ENCODE measurements around the gene TRAM1L1.

Gene TRAM1L1

DNA sequence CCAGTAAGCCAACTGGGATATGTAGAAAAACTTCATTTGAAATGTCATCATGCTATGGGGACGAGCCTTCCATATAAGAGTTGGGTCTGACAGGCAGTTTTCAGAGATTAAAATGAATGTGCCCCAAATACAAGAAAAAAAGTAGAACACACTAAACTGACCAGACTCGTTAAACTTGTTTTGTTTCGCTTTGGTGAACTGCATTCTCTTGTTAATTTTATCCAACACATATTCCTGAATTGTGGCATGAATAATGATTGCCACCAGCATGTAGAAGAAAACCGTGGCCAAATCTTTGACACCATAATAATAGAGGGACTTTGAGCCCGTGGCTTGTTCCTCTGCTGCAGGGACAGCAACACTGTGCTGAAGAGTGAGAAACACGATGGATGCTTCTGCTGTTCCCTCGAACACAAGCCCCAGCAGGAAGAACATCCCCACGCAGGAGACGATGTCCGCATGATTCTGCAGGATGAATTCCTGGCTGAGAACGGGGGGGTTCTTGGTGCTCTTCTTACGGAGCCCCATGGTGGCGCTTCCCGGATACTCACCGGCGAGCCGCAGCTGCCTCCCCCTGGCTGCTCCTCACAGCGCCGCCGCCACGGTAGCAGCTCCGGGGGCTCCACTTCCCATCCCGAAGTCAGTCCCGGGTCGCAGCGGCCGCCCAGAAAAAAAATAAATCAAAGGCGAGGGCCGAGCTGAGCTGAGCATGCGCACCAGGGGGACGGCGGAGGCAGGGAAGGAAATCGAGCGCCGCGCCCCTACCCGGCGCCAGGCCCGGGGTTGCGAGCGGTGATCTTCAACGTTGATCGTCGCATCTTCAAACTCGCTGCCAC lies at the start of gene TRAM1L1:
TSS of gene TRAM1L1 (minus strand) at position 711 of the 836 bp plus-strand sequence. CDS start at position 528, 183 bp downstream.
- Mint-ChIP-seq H3K4me1 (ENCODE audit: low read depth) (peaks cover 3% of the 10 kb centered on the region), H3K27ac (no peak within 1 kb of the TSS), H3K36me3 (ENCODE audit: low read depth) (no peaks in the 10 kb centered on the region), H3K9me3 (no peaks in the 10 kb centered on the region), H3K27me3 (ENCODE audit: low read depth) (peaks cover 12% of the 10 kb centered on the region), H3K4me3 (peak within 1 kb of the TSS; percentile 51)

DNA sequence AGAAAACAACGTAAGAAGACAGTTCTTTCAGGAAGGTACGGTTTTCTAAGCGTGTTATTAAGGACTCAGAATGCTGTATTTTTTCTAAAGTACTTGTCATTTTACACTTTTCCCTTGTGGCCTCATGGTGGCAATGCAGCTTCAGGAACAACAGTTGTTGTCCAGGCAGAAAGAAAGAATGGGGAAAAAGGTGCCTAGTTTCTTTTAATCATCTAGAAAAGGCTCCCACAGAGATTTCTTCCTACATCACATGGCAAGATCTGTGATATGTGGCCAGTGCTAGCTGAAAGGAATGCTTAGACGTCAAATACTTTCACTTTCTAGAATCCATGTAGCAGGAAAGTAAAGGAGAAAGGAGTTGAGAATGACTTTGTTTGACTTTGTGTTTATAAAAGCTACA lies 49.0 kb upstream of the TRAM1L1 start:
- no peaks in the 10 kb centered on the region for H3K27me3 Mint-ChIP-seq (ENCODE audit: low read depth)
- no peaks in the 10 kb centered on the region for H3K9me3 Mint-ChIP-seq
- H3K4me1 Mint-ChIP-seq (ENCODE audit: low read depth) = no peaks in the 10 kb centered on the region
- no peaks in the 10 kb centered on the region for H3K36me3 Mint-ChIP-seq (ENCODE audit: low read depth)
- H3K27ac Mint-ChIP-seq = no peak overlapping the region
- no peak overlapping the region for H3K4me3 Mint-ChIP-seq

DNA sequence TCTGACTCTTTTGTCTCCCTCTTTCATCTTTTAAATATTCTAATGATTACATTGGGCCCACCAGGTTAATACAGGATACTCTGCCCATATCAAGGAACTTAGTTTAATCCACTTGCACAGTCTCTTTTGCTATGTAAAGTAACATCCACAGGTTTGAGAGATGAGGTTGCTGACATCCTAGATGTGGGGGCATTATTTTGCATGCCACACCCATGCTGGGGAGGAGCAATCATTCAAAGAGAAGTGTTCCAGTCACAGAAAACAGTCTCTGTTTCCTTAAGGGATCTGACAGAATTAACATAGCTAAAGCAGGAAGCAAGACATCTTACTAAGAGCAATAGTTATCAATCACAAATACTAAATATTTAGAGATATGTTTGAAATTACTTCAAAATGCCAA lies 11.5 kb upstream of the TRAM1L1 start:
- Mint-ChIP-seq H3K4me1 (ENCODE audit: low read depth) (no peaks in the 10 kb centered on the region), H3K4me3 (no peak overlapping the region), H3K36me3 (ENCODE audit: low read depth) (no peaks in the 10 kb centered on the region), H3K9me3 (no peaks in the 10 kb centered on the region), H3K27me3 (ENCODE audit: low read depth) (no peaks in the 10 kb centered on the region), H3K27ac (no peak overlapping the region)

DNA sequence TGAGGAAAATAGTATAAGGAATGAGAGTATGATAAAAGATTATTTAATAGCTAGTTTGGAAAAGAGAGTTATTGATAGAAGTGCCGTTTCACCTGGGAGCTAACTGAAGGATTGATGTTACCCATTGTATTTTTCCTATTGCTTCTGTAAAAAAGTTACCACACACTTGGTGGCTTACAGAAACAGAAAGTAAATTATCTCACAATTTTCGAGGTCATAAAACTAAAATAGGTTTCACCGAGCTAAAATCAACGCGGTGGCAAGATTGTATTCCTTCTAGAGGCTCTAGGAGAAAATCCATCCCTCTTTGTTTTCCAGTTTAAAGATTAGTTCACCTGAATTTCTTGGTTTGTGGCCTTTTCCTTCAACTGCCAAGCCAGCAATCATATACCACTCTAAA lies 11.1 kb upstream of the TRAM1L1 start:
- Mint-ChIP-seq H3K9me3 (no peaks in the 10 kb centered on the region), H3K36me3 (ENCODE audit: low read depth) (no peaks in the 10 kb centered on the region), H3K4me3 (no peak overlapping the region), H3K27me3 (ENCODE audit: low read depth) (no peaks in the 10 kb centered on the region), H3K27ac (no peak overlapping the region), H3K4me1 (ENCODE audit: low read depth) (no peaks in the 10 kb centered on the region)

DNA sequence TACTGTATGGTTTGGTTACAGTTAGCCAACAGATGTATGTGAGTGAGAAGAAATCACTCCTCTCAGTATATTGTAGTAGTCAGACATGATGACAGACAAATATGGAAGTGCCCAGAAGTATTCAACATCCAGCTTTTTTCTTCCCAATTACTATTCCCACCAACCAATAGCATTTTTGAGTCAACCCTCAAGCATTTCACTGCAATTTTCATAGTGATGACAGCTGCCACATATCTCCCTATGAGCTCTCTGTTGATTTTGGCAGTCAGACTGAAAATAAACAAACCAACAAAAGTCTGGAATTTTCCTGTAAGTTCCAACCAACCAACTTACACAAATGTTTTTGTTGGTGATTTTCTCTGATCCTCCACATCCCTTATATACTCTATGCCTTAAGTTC lies 8.2 kb upstream of the TRAM1L1 start:
- Mint-ChIP-seq H3K27ac (no peak overlapping the region), H3K4me3 (no peak overlapping the region), H3K9me3 (no peaks in the 10 kb centered on the region), H3K4me1 (ENCODE audit: low read depth) (no peaks in the 10 kb centered on the region), H3K27me3 (ENCODE audit: low read depth) (no peaks in the 10 kb centered on the region), H3K36me3 (ENCODE audit: low read depth) (no peaks in the 10 kb centered on the region)

DNA sequence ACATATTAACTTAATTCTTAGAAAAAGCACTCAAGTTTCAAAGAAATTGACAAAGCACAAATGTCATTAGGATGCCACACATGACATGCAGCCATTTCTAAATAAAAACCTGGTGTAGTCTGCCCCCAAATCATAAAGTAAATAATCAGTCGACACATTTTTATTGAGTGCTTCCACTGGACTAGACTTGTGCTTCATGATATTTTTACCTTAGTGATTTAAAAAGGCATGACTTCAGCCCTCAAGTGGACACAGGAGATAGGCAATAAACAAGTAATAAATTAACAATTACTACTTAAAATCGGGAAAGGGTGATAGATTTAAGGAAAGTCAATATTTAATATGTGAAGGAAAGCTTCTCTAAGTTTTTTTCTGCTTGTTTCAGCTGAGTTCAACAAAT lies 7.6 kb downstream of the TRAM1L1 start:
- H3K4me1 Mint-ChIP-seq (ENCODE audit: low read depth) = no peaks in the 10 kb centered on the region
- H3K4me3 Mint-ChIP-seq = no peak overlapping the region
- no peaks in the 10 kb centered on the region for H3K36me3 Mint-ChIP-seq (ENCODE audit: low read depth)

DNA sequence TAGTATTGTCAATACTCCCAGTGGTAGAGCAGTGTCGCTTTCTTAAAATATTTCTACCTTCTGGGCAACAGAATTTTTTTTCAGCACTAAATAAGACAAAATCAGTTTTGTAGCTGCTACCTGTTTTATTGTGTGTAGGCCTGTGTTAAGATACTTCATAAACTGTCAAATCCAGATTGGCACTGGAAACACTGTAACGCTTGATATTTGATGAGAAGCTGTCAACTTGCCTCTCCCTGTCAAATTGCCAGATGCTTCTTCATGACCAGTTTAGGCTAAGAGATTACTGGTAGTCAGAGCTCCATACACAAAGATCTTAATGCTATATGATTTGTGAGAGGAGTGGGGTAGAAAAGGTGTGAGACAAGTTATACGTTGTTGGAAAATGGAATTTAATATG lies 17.3 kb downstream of the TRAM1L1 start:
- Mint-ChIP-seq H3K27me3 (ENCODE audit: low read depth) (no peaks in the 10 kb centered on the region), H3K4me3 (no peak overlapping the region), H3K4me1 (ENCODE audit: low read depth) (no peaks in the 10 kb centered on the region), H3K27ac (no peak overlapping the region), H3K36me3 (ENCODE audit: low read depth) (no peaks in the 10 kb centered on the region), H3K9me3 (no peaks in the 10 kb centered on the region)

More for the DNA sequence above, 7.6 kb downstream of the TRAM1L1 start:
- H3K27ac Mint-ChIP-seq = no peak overlapping the region
- no peaks in the 10 kb centered on the region for H3K27me3 Mint-ChIP-seq (ENCODE audit: low read depth)
- H3K9me3 Mint-ChIP-seq = no peaks in the 10 kb centered on the region

DNA sequence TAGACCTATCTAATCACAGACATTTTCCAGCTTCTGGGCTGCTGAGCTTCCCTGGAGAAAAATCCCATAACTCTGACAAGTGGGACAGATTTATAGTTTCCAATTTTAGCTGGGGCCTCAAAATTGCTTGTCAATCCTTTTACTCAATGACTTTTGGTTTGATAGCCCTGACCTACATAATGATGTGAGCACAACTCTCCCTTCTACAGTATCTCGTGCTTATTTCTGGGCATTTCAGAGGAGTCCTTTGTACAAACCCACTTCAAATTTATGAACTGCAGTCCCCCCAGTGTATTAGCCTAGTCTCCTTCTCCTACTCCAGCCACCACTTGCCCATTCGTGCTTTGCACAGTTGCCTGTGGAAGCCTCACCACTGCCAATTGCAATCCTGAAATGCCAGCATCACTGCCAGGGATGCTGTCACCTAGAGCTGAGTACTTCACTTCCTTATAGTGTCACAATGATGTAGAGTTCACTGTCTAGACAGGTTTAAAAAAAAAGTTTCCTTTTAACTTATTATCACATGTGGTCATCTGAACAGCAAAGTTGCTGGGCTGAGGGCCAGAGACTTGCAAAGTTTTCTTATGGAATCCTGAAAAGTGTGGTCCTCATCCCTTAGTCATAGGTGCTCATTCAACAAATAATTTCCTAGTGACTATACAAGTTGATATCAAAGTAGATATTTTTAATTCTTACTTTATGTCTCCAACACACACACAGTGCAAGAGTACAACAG lies 21.2 kb downstream of the TRAM1L1 start:
- no peaks in the 10 kb centered on the region for H3K36me3 Mint-ChIP-seq (ENCODE audit: low read depth)
- no peaks in the 10 kb centered on the region for H3K27me3 Mint-ChIP-seq (ENCODE audit: low read depth)
- no peak overlapping the region for H3K4me3 Mint-ChIP-seq
- H3K4me1 Mint-ChIP-seq (ENCODE audit: low read depth) = no peaks in the 10 kb centered on the region
- no peak overlapping the region for H3K27ac Mint-ChIP-seq
- no peaks in the 10 kb centered on the region for H3K9me3 Mint-ChIP-seq

DNA sequence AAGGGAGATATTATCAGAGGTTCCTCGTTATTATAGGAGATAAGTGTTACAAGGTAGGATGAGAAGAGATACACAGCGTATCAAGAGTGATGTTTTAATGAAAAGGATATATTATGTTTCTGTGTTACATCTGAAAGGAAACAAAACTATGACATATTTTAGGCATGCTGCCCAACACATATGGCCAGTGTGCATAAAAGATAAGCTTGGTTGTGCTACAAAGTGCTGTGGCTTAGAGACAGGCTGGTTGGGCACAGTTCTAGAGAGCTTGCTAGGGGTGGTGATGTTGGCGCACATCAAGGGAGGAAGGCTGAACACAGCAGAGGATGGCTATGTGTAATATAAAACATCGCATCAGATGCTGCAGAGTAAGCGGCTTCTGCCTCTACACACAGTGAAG lies 42.4 kb downstream of the TRAM1L1 start:
- Mint-ChIP-seq H3K9me3 (no peaks in the 10 kb centered on the region), H3K27ac (no peak overlapping the region), H3K36me3 (ENCODE audit: low read depth) (no peaks in the 10 kb centered on the region), H3K4me3 (no peak overlapping the region), H3K4me1 (ENCODE audit: low read depth) (no peaks in the 10 kb centered on the region), H3K27me3 (ENCODE audit: low read depth) (no peaks in the 10 kb centered on the region)

All from T-helper 1 cell treated with Interleukin-12 subunit alpha and Interleukin-12 subunit beta and Interleukin-4 antibody, amounts not matched to agents 30 μg/mL and 1 μg/mL, for 36 hours (primary cell).